ENCODE results near the gene TEX36.

TEX36 gene

GRCh38 chr10:125711110-125711750 lies 28.3 kb upstream of the TEX36 start:
- DNase-seq (ENCODE audit: low read depth), result no peak
- H3K4me3 ChIP-seq (ENCODE audit: low read depth, low read length), result no peak overlapping the region

DNA sequence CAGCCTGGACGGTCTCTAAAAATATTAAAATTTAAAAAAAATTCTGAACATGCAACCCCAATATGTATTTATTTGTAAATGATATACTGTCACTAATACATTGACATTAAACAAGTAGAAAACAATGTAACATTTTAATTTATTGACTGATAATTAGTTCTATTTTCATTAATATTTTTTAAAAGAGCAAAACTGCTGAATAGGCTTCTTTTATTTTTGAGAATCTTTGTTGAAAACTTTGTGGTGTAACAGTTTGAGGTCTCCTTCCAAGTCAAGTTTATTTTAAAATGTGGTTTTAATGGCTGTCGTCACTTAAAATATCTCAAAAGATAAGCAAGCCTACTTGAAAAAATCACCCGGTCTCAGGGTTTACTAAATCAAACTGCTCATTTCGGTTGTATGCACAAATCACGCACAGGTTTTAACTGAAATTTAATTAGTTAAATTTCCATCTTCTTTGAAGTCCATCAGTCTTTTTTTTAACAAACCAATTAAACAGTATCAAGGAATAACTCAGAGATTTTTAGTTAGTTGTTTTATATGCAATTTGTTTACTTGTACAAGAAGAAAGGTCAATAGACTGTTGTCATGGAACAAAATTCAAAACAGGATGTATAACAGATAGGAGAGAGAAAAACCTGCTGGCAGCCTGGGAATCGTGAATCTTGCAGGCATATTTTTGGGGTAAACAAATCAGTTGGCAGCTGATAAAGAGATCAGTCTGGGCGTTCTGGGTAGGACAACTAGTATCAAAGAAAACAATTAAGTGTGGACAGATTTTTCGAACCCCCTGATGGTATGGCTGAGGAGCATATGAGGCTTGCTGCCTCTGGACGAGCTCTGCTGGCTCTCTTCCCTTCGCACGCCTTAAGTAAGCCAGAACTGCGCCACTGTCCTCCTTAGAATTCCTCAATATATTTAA lies 26.9 kb upstream of the TEX36 start:
- H3K4me3 ChIP-seq (ENCODE audit: low read depth, low read length), result no peak overlapping the region
- peak; percentile 54 for DNase-seq (ENCODE audit: low read depth)
- TF ChIP-seq CTCF (conservative IDR thresholded peaks at IDR 0.05; ENCODE audit: low read depth, low read length), result no peak

More at GRCh38 chr10:125711110-125711750, 28.3 kb upstream of the TEX36 start:
- TF ChIP-seq CTCF (conservative IDR thresholded peaks at IDR 0.05; ENCODE audit: low read depth, low read length), result no peak

DNA sequence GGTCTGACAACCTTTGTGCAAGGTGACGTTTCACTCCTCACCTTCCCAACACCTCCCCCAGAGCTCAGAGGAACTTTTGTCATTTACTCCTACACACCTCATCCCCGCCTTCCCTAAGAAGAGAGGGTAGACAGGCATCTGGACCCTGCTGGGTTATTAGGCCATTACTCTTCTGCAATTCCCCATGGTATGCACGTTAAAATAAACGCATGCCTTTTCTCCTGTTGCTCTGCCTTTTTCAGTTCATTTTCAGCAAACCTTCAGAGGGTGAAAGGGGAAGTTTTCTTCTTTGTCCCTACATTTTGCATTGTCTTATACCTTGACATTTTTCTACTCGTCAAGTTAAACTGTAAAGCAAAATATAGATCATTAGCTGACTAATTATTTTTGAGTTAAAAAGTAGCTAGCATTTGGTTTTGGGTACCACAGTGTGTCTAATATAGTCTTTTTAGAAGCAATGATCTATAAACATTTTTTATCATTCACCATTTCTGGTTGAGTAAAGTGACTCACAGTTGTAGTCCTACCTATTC lies 26.1 kb upstream of the TEX36 start:
- no peak overlapping the region for H3K4me3 ChIP-seq (ENCODE audit: low read depth, low read length)
- no peak for TF ChIP-seq CTCF (conservative IDR thresholded peaks at IDR 0.05; ENCODE audit: low read depth, low read length)
- DNase-seq (ENCODE audit: low read depth), result peak; percentile 2

GRCh38 chr10:125707541-125708468 lies 24.8 kb upstream of the TEX36 start:
- TF ChIP-seq CTCF (conservative IDR thresholded peaks at IDR 0.05; ENCODE audit: low read depth, low read length), result no peak
- peak; percentile 27 for DNase-seq (ENCODE audit: low read depth)
- H3K4me3 ChIP-seq (ENCODE audit: low read depth, low read length), result no peak overlapping the region

DNA sequence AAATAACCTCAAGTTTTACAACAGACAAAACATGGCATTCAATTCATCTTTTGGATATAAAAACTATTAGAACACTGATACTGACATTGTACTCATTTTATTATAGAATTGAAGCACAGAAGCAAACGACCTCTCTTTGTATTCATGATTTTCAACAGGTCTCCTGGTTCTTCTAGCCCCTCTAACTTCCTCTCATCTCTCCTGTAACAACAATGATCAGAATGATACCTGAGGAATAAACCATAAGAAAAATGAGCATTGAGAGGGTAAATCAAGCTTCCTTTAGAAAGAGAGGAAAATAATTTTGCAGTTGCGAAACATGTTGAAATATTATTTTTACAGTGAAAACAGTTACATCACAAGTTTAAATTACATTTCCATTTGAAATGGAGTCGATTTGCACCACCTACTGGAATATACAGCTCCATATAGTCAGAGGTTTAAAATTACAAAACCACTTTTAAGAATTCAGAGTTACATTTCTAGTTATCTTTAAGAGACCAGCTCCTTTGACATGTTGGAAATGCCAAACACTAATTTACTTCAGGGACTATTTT lies 17.5 kb upstream of the TEX36 start:
- no peak for TF ChIP-seq CTCF (conservative IDR thresholded peaks at IDR 0.05; ENCODE audit: low read depth, low read length)
- no peak overlapping the region for H3K4me3 ChIP-seq (ENCODE audit: low read depth, low read length)
- DNase-seq (ENCODE audit: low read depth), result peak; percentile 71

DNA sequence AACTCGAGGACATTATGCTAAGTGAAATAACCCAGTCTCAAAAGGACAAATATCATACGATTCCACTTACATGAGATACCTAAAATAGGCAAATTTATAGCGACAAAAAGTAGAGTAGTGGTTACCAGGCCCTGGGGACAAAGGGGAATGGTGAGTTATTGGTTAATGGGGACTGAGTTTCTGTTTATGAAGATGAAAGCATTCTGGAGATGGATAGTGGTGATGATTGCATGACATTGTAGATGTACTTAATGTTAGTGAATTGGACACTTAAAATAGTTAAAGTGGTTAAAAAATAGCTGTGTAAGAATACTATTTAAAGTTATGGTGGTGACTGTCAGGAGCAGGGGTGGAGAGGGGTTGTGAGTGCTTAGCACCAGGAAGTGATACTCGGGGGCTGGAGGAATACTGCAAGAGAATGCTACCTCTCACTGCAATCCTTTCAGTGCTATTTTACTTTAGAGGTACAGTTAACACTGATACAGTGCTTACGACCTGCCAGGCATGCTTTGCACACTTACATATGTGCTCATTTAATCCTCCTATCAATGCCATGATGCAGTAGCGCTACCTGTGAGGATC lies 16.7 kb upstream of the TEX36 start:
- H3K4me3 ChIP-seq (ENCODE audit: low read depth, low read length), result no peak overlapping the region
- DNase-seq (ENCODE audit: low read depth), result no peak
- TF ChIP-seq CTCF (conservative IDR thresholded peaks at IDR 0.05; ENCODE audit: low read depth, low read length), result no peak

Data from choroid plexus epithelial cell (primary cell).